Measurements from ENCODE around the gene NLGN1.

- TF ChIP-seq CTCF (IDR thresholded peaks at IDR 0.05; ENCODE audit: low read depth, low read length) = no peak
- no peak for TF ChIP-seq POLR2A (IDR thresholded peaks at IDR 0.05; ENCODE audit: extremely low read depth, insufficient read length)
- TF ChIP-seq MAX (IDR thresholded peaks at IDR 0.05; ENCODE audit: low read depth, low read length) = no peak
- TF ChIP-seq MYC (IDR thresholded peaks at IDR 0.05; ENCODE audit: low read depth, low read length) = no peak
Observed at GRCh38 chr3:173583496-173583895, 186.0 kb downstream of the NLGN1 start.

Data from NB4 (cell line).